IPS-20b (cell line): Measurements from ENCODE around the gene TPP1.
A peak's percentile ranks its signal among the peaks of the same experiment; 100 is the strongest.

Experiments used
- H3K27ac ChIP-seq: one replicate; pipeline ENCODE4 v1.5.1; 2013; ENCODE audit warnings: low read length
- H3K27me3 ChIP-seq: 2 replicates; pipeline ENCODE4 v1.6.1; 2013; ENCODE audit warnings: mild to moderate bottlenecking, low read length, inconsistent platforms; ENCODE audit not compliant: insufficient read depth
- H3K36me3 ChIP-seq: 2 replicates; pipeline ENCODE4 v1.6.1; 2013; ENCODE audit warnings: low read depth, mild to moderate bottlenecking, inconsistent platforms, low read length, moderate library complexity; ENCODE audit not compliant: insufficient read depth
- H3K4me1 ChIP-seq: 2 replicates; pipeline ENCODE4 v1.6.1; 2013; ENCODE audit warnings: mild to moderate bottlenecking, control low read depth, inconsistent platforms, low read length, moderate library complexity; ENCODE audit not compliant: insufficient read depth
- H3K4me3 ChIP-seq: 2 replicates; pipeline ENCODE4 v1.5.1; 2013; ENCODE audit warnings: mild to moderate bottlenecking, low read length, inconsistent platforms
- H3K9ac ChIP-seq: 2 replicates; pipeline ENCODE4 v1.6.1; 2013; ENCODE audit warnings: low read depth, mild to moderate bottlenecking, inconsistent platforms, low read length, moderate library complexity
- H3K9me3 ChIP-seq: 2 replicates; pipeline ENCODE4 v1.6.1; 2013; ENCODE audit warnings: mild to moderate bottlenecking, low read depth, low read length, inconsistent platforms; ENCODE audit not compliant: insufficient read depth

Gene TPP1

DNA sequence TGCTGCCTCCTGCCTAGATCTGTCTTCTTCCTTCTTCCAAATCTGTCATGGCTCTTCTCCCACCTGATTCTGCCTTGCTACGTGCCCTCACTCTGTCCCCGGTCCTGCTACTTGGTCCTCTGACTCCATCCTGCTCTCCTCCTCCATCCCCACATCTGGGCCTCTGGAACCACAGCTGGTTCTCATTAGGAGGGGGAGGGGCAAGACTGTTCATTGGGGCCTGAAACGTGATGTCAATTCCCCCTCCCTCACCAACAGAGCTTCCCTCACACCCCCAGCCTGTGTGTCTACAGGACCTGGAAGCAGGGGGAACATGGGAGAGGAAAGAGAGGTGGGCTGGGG, 27.3 kb upstream of the TPP1 start:
- H3K9me3 ChIP-seq: no peaks in the 10 kb centered on the region
- no peak overlapping the region for H3K4me3 ChIP-seq
- H3K27ac ChIP-seq: no peak overlapping the region
- H3K4me1 ChIP-seq: no peaks in the 10 kb centered on the region
- H3K9ac ChIP-seq: peak overlapping the region; percentile 6; the same call in 1 of the 2 replicates
- no peaks in the 10 kb centered on the region for H3K27me3 ChIP-seq
- H3K36me3 ChIP-seq: no peaks in the 10 kb centered on the region

DNA sequence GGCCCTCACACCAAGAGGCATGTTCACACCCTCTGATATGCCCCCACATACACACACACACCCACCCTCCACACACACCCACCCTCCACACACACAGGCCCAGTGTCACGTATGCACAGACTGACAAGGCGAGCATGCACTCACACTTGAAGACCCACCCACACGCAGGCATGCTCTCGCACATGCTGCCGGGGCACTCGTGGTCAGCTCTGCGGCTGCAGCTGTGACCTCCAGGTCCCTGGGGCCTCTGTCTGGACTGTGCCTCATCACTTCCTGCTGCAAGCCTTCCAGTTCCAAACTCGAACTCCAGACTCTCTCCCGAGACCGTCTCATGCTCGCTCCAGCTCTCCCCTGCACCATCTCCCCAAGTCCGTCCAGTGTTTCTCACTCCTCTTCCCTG, 26.8 kb upstream of the TPP1 start:
- no peak overlapping the region for H3K9ac ChIP-seq
- H3K4me1 ChIP-seq: no peaks in the 10 kb centered on the region
- no peaks in the 10 kb centered on the region for H3K27me3 ChIP-seq
- H3K9me3 ChIP-seq: no peaks in the 10 kb centered on the region
- no peak overlapping the region for H3K27ac ChIP-seq
- H3K4me3 ChIP-seq: no peak overlapping the region
- no peaks in the 10 kb centered on the region for H3K36me3 ChIP-seq

DNA sequence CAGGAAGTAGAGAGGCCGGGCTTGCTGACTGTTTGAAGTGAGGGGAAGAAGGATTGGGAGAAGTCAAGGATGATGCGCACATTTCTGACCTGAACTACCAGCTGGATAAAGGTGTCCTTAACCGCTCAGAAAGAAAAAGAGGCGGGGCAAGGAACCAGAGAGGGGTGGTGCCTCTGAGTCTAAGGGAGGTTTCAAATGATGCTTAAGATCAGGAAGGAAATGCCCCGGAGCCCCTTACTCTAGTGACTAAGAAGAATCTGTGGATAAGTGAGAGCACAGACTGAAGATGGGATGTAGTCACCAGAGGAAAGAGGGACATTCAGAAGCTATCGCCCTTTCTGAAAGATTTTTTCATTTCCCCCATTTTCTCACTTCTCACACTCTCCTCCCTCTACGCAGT, 23.7 kb upstream of the TPP1 start:
- no peak overlapping the region for H3K27ac ChIP-seq
- no peak overlapping the region for H3K4me3 ChIP-seq
- no peaks in the 10 kb centered on the region for H3K27me3 ChIP-seq
- no peaks in the 10 kb centered on the region for H3K9me3 ChIP-seq
- no peaks in the 10 kb centered on the region for H3K4me1 ChIP-seq
- H3K36me3 ChIP-seq: no peaks in the 10 kb centered on the region
- H3K9ac ChIP-seq: no peak overlapping the region

DNA sequence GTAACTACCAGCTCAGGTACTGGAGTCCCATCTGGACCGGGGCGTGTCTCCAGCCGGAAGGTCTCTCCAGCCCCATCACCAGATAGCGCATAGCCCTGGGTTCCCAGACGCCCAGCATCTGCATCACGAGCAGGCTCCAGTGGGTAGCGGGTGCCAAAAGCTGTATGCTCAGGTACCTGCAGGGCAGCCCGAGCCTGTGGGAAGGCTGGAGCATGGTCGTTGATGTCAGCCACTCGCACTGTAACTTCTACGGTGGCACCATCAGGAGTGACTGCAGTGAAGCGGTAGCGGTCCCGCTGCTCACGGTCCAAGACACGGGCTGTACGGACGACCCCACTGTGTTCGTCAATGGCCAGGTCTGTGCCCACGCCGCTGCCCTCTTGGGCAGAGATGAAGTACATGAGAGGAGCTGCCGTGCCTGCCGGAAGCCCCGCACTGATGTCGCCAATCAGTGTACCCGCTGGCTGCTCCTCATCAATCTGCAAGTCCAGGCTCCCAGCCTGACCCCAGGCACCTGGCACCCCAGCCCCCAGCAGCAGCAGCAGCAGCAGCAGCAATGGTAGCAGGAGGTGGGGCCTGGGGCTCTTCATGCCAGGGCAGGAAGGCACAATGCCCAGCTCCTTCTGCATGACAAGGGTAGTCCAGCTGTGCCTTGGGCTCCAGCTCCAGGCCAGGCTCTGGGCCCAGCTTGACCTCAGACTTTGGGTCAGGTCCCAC, 21.9 kb upstream of the TPP1 start:
- Histone ChIP-seq H3K4me3 (no peak overlapping the region), H3K27ac (no peak overlapping the region), H3K4me1 (no peaks in the 10 kb centered on the region), H3K27me3 (no peaks in the 10 kb centered on the region), H3K9ac (no peak overlapping the region), H3K9me3 (no peaks in the 10 kb centered on the region), H3K36me3 (no peaks in the 10 kb centered on the region)

DNA sequence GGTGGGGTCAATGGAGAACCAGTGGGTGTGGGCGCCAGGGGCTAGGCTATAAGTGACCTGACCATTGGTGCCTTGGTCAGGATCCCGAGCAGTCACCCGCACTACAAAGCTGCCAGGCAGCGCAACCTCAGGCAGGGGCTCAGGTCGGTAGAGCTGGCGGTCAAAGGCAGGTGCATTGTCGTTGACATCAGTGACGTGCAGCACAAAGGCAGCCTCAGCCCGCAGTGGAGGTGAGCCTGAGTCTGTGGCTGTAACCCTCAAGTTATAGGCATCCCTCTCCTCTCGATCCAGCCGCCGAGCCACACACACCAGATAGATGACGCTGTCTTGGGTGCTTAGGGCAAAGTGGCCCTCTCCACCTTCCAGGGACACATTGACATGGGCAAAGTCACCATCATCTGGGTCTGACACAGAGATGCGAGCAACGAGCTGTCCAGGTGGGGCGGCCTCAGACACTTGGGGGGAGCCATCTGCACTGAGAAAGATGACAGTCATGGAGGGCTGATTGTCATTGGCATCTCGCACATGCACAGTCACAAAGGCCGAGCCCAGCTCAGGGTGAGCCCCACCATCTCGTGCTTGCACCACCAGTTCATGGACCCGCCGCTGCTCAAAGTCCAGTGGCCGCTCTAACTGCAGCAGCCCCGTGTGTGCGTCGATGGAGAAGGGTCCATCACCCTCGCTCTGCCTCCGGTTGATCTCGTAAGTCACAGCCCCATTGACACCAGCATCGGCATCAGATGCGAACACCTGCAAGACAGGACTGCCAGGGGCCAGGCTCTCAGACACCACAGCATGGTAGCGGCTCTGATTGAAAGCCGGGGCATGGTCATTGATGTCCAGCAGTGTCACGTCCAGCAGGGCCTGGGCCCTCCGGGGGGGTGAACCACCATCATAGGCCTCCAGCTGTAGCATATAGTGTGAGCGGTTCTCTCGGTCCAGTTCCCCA, 21.1 kb upstream of the TPP1 start:
- Histone ChIP-seq H3K9ac (no peak overlapping the region), H3K27ac (no peak overlapping the region)

DNA sequence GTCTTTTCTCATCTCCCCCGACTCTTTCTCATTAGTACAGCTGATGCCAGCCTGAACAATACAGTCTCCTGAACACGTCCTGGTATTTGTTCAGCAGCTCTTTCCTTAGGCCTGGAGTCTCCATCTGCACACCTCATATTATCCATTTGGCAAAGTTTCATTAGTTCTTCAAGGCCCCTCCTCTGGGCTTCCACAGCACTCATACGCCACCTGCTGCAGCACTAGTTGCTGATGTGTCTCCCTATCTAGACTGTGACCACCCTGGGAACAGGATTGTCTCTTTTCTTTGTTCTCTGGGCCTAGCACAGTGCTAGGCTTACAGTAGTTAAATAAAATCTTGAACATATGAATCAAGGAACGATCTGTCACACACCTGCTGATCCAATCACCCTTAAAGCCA, 19.2 kb upstream of the TPP1 start:
- H3K4me1 ChIP-seq: no peaks in the 10 kb centered on the region
- no peak overlapping the region for H3K4me3 ChIP-seq
- H3K36me3 ChIP-seq: peaks cover 2% of the 10 kb centered on the region; the same call in 1 of the 2 replicates
- no peak overlapping the region for H3K27ac ChIP-seq
- no peaks in the 10 kb centered on the region for H3K27me3 ChIP-seq
- no peaks in the 10 kb centered on the region for H3K9me3 ChIP-seq
- no peak overlapping the region for H3K9ac ChIP-seq

More for the DNA sequence above, 21.1 kb upstream of the TPP1 start:
- no peaks in the 10 kb centered on the region for H3K9me3 ChIP-seq
- H3K27me3 ChIP-seq: no peaks in the 10 kb centered on the region
- no peak overlapping the region for H3K4me3 ChIP-seq
- H3K4me1 ChIP-seq: no peaks in the 10 kb centered on the region
- H3K36me3 ChIP-seq: no peaks in the 10 kb centered on the region

DNA sequence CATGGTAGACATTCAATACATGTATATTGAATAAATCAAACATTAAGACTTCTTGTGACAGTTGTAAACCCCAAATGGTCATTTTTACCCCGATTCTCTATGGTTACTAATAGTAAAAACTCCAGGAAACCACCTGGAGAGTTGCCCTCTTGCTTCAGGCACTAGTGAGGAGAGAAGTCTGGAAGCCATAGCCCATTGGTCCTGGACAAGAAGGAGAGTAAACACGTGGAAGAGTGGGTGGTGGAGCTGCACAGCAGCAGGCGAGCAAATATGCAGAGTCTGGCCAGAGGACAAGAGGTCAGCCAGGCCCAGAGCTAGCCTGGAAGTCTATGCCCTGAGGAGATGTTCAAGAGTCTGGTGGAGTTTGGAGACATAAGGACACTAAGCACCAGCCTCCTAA, 18.6 kb upstream of the TPP1 start:
- no peaks in the 10 kb centered on the region for H3K27me3 ChIP-seq
- no peak overlapping the region for H3K4me3 ChIP-seq
- no peaks in the 10 kb centered on the region for H3K4me1 ChIP-seq
- no peak overlapping the region for H3K9ac ChIP-seq
- no peaks in the 10 kb centered on the region for H3K9me3 ChIP-seq
- no peak overlapping the region for H3K27ac ChIP-seq
- peaks cover 6% of the 10 kb centered on the region; the same call in 1 of the 2 replicates for H3K36me3 ChIP-seq

DNA sequence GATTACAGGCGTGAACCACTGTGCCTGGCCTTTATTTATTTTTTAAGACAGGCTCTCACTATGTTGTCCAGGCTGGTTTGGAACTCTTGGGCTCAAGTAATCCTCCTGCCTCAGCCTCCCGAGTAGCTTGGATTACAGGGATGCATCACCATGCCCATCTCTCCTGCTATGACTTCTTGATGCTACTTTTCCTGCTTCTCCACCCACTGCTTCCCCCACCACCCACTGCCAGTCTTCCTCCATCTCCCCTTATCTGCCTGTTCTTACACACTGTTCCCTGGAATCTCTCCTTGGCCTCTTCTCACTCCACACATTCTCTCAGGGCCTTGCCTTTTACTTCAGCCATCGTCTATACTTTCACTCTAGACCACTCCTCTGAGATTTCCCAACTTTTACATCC, 17.3 kb upstream of the TPP1 start:
- Histone ChIP-seq H3K4me1 (no peaks in the 10 kb centered on the region), H3K27ac (no peak overlapping the region), H3K36me3 (peaks cover 13% of the 10 kb centered on the region; the same call in 1 of the 2 replicates), H3K9me3 (no peaks in the 10 kb centered on the region), H3K27me3 (no peaks in the 10 kb centered on the region), H3K4me3 (no peak overlapping the region), H3K9ac (no peak overlapping the region)

DNA sequence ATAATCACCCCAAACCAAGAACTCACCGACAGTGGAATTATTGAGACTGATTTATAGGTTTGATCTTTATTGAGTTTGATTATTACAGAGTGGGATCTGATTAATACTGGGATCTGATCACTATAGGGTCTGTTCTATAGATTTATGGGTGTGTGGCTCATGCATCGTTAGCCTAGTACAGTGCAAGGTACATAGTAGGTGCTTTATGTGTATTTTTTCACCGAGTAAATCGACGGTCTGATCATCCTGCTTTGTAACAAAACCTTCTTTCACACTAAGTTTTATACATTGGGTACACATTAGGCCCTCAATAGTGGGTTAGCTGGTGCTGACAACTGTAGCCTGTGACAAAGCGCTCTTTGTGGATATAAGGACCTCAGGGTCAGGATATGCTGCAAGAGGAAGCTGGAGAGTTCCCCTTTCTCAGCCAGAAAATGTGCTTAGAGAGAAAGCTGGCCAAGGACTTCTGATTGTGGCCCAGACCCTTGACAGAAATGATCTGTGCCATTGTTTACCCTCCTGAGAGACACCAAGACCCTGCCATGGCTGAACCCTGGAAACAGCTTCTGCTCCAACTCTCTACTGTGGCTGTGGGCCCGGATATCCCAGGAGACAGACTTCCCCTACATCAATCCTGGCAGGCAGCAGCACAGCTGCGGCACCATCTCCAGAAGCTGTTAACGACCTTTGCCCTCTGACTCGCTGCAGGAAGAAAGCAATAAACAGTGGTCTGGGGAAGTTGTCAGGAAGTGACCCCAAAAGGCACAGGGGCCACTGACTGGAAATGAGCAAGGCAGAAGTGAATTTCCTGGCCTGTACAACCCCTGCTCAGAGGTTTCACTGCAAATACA, 16.1 kb upstream of the TPP1 start:
- no peak overlapping the region for H3K27ac ChIP-seq
- no peak overlapping the region for H3K4me3 ChIP-seq
- no peaks in the 10 kb centered on the region for H3K9me3 ChIP-seq
- H3K36me3 ChIP-seq: peaks cover 20% of the 10 kb centered on the region; the same call in 1 of the 2 replicates
- H3K27me3 ChIP-seq: no peaks in the 10 kb centered on the region
- no peaks in the 10 kb centered on the region for H3K4me1 ChIP-seq
- no peak overlapping the region for H3K9ac ChIP-seq

DNA sequence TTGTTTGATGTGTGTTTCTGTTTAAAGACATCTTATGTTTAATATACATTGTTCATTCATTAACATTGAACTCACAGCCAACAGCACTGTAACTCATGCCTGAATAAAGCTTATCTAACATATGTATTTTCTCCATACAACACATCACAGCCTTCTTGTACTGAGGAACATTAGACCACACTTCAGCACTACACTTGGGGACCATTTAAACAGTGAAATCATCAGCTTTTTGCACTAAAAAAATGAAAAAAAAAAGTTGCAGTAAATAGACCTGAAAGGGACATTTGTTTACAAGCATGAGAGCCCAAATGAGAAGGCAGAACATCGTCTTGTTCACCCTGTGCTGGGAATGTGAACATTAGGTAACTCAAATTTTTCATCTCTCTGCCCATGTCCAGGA, 15.3 kb upstream of the TPP1 start:
- H3K36me3 ChIP-seq: peaks cover 20% of the 10 kb centered on the region; the same call in 1 of the 2 replicates
- H3K9me3 ChIP-seq: no peaks in the 10 kb centered on the region
- H3K9ac ChIP-seq: no peak overlapping the region
- H3K27me3 ChIP-seq: no peaks in the 10 kb centered on the region
- H3K4me3 ChIP-seq: no peak overlapping the region
- no peaks in the 10 kb centered on the region for H3K4me1 ChIP-seq
- no peak overlapping the region for H3K27ac ChIP-seq
